Measurements from ENCODE around the gene NUAK1. TPM values are rescaled to one million over a fixed set of nuclear protein-coding genes. Genes with fewer than 3 reads are reported as not detected.

The NUAK1 gene
- total RNA-seq, 1 experiment from 2014 or later, result 7.4 TPM

DNA sequence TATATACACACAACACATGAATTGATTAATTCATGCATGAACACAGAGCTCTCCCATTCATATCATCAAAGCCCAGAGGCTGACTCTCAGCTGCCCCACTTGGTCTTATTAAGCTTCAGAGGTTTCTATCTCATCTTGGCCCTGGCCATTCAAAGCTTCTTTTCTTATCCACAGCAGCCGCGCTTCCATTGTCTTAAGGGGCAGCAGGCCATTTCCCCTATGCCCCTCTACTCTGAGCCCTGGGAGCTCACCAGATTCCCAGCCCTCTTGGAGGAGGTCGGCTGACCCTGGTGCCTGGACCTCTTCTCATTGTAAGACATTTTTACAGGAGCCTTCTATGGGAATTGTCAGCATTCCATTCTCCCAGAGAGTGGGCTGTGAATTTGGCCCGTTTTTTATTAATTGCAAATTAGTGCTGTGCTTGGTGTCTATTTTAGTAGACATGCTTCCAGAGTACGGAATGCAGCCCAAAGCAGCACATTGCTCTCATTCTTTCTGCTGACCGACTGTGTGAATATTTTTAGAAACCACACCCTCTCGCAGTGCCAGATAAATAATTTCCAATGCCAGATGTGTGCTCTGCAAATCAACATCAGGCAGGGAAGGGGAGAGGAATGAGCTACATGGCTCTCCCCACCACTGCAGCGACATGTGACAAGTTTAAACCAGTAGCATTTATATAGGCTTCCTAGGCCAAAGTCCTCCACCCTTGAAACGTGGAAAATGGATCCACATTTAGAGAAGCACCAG, 58.5 kb downstream of the NUAK1 start (continued):
- TF ChIP-seq, protein P1, sequence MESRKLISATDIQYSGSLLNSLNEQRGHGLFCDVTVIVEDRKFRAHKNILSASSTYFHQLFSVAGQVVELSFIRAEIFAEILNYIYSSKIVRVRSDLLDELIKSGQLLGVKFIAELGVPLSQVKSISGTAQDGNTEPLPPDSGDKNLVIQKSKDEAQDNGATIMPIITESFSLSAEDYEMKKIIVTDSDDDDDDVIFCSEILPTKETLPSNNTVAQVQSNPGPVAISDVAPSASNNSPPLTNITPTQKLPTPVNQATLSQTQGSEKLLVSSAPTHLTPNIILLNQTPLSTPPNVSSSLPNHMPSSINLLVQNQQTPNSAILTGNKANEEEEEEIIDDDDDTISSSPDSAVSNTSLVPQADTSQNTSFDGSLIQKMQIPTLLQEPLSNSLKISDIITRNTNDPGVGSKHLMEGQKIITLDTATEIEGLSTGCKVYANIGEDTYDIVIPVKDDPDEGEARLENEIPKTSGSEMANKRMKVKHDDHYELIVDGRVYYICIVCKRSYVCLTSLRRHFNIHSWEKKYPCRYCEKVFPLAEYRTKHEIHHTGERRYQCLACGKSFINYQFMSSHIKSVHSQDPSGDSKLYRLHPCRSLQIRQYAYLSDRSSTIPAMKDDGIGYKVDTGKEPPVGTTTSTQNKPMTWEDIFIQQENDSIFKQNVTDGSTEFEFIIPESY (IDR thresholded peaks at IDR 0.05; ENCODE audit: extremely low read depth, insufficient replicate concordance, low read length), result no peak

DNA sequence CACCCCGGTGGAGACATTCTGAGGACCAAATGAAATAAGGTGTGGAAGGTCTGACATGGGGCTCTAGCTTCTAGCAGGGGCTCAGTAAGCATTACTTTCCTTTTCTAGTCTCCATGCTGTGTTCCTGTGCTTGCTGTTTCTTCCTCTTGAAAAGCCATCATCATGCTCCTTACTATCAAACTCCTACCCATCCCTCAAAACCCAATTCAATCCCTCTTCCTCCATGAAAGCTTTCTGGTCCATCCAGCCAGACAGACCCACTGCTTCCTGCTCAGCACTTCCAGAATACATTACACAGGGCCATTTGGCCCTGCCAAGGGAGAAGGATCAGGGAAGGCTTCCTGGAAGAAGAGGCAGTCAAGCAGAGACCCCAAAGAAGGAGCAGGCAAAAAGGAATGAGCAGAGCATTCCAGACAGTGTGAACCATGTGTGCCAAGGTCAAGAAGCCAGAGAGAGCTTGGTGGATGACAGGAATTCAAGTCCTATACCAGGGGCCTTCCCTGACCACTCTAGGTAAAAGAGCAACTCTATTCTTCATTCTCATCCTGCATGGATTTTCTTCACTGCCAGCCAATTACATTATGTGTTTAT, 59.5 kb downstream of the NUAK1 start:
- H3K27ac ChIP-seq (ENCODE audit: low read depth, low read length), result no peak overlapping the region
- H3K79me2 ChIP-seq (ENCODE audit: insufficient read depth, low read length), result no peaks in the 10 kb centered on the region
- ATAC-seq (no peak), DNase-seq (ENCODE audit: low read depth, low spot score) (no peak)
- H3K9ac ChIP-seq (ENCODE audit: low read length), result no peak overlapping the region
- H3K9me2 ChIP-seq (ENCODE audit: insufficient read depth), result no peaks in the 10 kb centered on the region
- POLR2A ChIA-PET, result no interaction called here
- RAD21 ChIA-PET (ENCODE audit: low non-redundant PET in 1 of 2, low total read pairs in 2 of 2, uncharacterized antibody in 2 of 2, unreplicated experiment in 2 of 2), result no interaction called here
- CTCF ChIA-PET, result no interaction called here
- no peaks in the 10 kb centered on the region for H3K27me3 ChIP-seq (ENCODE audit: insufficient read depth, low read length)
- no peaks in the 10 kb centered on the region for H4K20me1 ChIP-seq (ENCODE audit: insufficient read depth)
- H3K4me3 ChIP-seq (replicated peaks in 1 of 2; ENCODE audit: low read depth in 1 of 2, low read length in 2 of 2), result no peak overlapping the region
- H3K36me3 ChIP-seq (ENCODE audit: control insufficient read depth in 1 of 2, insufficient read depth in 2 of 2, low read length in 2 of 2), result no peaks in the 10 kb centered on the region
- BruUV-seq (replicated peaks), result no TSS peak
- peaks cover 10 to 21% of the 10 kb centered on the region in 2 experiments for H3K4me1 ChIP-seq (ENCODE audit: control insufficient read depth in 1 of 2, insufficient read depth in 2 of 2, low read length in 2 of 2)
- TF ChIP-seq EZH2 (IDR thresholded peaks at IDR 0.05), result no peak
- no peak for TF ChIP-seq SRF (IDR thresholded peaks at IDR 0.05; ENCODE audit: low read depth)
- TF ChIP-seq JUND (IDR thresholded peaks at IDR 0.05), result no peak
- no peak for TF ChIP-seq POLR2A (IDR thresholded peaks at IDR 0.05; ENCODE audit: borderline replicate concordance, extremely low read depth, insufficient read depth, insufficient read length)
- TF ChIP-seq ZFX (IDR thresholded peaks at IDR 0.05), result no peak
- TF ChIP-seq, protein P2, sequence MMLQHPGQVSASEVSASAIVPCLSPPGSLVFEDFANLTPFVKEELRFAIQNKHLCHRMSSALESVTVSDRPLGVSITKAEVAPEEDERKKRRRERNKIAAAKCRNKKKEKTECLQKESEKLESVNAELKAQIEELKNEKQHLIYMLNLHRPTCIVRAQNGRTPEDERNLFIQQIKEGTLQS (IDR thresholded peaks at IDR 0.05), result no peak
- TF ChIP-seq, protein P3, sequence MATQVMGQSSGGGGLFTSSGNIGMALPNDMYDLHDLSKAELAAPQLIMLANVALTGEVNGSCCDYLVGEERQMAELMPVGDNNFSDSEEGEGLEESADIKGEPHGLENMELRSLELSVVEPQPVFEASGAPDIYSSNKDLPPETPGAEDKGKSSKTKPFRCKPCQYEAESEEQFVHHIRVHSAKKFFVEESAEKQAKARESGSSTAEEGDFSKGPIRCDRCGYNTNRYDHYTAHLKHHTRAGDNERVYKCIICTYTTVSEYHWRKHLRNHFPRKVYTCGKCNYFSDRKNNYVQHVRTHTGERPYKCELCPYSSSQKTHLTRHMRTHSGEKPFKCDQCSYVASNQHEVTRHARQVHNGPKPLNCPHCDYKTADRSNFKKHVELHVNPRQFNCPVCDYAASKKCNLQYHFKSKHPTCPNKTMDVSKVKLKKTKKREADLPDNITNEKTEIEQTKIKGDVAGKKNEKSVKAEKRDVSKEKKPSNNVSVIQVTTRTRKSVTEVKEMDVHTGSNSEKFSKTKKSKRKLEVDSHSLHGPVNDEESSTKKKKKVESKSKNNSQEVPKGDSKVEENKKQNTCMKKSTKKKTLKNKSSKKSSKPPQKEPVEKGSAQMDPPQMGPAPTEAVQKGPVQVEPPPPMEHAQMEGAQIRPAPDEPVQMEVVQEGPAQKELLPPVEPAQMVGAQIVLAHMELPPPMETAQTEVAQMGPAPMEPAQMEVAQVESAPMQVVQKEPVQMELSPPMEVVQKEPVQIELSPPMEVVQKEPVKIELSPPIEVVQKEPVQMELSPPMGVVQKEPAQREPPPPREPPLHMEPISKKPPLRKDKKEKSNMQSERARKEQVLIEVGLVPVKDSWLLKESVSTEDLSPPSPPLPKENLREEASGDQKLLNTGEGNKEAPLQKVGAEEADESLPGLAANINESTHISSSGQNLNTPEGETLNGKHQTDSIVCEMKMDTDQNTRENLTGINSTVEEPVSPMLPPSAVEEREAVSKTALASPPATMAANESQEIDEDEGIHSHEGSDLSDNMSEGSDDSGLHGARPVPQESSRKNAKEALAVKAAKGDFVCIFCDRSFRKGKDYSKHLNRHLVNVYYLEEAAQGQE (IDR thresholded peaks at IDR 0.05; ENCODE audit: low read depth), result no peak
- no peak for TF ChIP-seq FOSL1 (IDR thresholded peaks at IDR 0.05; ENCODE audit: low read depth)
- TF ChIP-seq POLR2AphosphoS5 (IDR thresholded peaks at IDR 0.05; ENCODE audit: low read depth, low read length), result no peak
- no peak for TF ChIP-seq ZNF274 (IDR thresholded peaks at IDR 0.05; ENCODE audit: low read depth, low read length)
- H3K9me3 ChIP-seq (ENCODE audit: control insufficient read depth in 1 of 2, insufficient read depth in 1 of 2, low read depth in 1 of 2, low read length in 2 of 2), result no peaks in the 10 kb centered on the region
- H3K4me2 ChIP-seq (ENCODE audit: low read length), result no peak overlapping the region
- intact Hi-C loops (cut with micrococcal nuclease), result no loop called here
- no peak overlapping the region for H2AFZ ChIP-seq (ENCODE audit: low read depth, low read length, poor library complexity, severe bottlenecking)

Data from HCT116 (cell line).